Fibroblast of upper back skin (primary cell): ENCODE results near the gene MYO10.

Experiments used
- DNase-seq: peaks from one replicate; pipeline ENCODE4 v3.0.0-alpha.2; 2013

The MYO10 gene

DNA sequence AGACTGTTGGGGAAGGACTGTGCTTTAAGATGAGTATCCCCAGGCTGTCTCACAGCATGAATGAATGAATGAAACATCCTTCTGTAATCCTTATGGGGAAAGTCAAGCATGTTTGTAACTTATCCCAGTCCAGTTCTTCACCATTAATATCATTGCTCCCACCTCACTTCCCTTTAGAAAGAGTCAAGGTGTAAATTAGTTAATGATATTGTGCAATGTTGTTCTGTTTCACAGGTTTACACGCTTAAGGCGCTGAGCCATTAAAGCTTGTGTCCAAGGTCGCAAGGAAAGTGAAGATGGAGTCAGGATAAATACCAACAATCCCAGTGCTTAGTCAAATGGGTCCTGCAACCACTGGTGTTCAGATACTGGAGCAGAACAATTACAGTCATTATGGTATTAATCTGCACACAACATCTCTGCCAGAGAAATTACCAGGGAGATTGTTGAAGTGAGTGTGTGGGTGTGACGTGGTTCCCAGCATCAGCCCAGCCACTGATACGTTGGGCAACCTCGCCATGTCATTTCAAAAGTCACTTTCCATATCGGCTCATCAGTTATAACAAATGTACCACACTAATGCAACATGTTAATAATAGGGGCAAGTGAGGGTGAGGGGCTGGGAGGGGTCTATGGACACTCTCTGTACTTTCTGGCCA is 1.5 kb upstream of the MYO10 start:
- no peak for DNase-seq

- no peak for DNase-seq
Measured at GRCh38 chr5:16936989-16937438, 926 bp upstream of the MYO10 start.

DNA sequence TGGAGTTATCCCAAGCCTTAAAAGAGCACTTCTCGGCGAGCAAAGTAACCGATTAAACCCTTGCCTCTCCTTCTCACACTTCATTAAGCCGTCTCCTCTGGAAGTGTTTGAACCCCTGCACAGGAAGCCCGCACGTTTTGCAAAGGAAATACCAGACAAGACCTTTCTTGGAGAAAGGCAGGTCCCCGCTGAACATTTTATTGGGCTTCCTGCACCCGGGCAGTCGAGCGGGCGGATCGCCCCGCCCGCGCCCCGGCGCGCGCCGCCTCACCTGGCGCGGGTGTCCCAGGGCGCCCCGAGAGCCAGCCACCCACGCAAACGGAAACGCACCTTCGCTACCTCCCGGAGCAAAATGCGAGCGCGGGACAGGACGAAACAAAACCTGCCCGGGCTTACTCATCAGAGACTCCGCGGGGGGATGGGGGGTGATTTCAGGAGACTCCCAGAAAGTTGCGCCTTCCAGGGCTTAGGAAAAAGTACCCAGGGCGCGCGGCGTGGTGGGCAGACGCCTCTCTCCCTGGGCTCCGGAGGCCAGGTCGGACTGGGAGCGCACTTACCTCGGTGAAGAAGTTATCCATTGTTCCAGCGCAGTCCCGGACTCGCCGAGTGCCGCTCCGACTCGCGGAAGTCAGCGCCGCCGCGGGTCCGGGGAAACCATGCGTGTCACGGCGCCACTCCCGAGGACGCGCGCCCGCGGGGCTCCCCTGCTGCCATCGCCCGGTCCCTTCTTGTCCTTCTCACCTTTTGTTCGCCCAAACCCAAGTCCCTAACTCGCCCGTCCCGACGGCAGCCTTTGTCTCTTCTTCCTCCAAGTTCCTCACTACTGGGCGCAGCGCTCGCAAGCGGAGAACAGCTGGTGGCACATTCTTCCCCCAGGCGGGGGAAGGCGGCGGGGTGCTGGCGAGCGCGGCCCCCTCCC is 598 bp downstream of the MYO10 start:
- peak; percentile 40 for DNase-seq

DNA sequence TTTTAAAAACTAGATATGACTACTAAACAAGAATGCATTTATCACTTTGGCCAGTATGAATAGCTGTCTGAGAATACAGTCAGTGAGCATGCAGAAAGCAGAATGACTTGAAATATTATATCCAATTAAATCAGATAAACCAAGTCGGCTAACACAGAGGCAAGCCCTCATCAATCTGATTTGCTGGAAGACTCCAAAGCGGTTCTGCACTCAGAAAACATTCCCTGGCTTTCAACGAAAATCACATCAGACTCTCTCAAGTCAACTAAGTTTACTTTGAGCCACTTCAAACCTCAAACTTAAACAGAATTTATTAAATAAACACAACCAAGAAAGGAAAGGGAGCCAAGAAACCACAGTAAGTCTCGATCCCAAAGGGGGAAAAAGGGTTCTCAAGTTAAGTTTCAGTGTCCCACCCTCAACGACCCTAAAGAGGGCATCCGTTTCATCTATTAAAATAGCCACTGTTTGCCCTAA is 1.4 kb downstream of the MYO10 start:
- peak; percentile 42 for DNase-seq

DNA sequence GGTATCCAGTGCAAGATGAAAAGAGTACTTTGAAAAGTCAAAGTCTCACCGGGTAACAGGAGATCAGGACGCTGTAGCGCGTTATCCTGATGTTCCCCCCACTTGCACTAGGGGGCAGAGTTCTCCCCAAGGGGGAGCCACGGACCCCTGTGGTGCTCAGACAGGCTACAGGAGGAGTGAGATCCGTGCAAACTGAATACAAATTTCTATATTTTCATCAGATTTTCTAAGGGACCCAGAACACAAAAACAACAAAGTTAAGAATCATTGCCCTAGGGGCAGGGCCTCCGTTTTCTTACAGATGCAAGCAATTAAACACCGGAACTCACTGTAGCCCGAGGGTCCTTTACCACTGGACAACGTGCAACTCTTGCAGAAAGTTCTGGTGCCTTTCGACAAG is 2.0 kb downstream of the MYO10 start:
- peak; percentile 74 for DNase-seq

DNA sequence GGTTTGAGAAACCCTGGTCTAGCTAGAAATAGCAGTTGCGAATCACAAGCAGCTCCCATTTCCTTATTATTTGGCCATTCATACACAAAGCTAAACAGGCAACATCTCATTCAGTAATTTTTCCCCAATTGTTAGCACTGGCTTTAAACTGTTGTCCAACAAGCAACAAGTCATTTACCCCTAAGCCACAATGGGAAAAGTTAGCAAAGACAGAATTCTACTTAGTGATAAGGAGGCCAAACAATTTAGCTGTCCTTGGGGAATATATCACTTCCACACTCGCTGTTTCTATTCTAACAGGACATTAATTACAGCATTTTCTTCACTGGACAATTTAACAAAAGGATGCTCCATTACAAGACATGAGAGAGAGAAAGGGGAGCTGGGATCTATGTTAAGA is 2.8 kb downstream of the MYO10 start:
- no peak for DNase-seq

- DNase-seq: no peak
Measured at GRCh38 chr5:16932401-16932800, 3.7 kb downstream of the MYO10 start.

DNA sequence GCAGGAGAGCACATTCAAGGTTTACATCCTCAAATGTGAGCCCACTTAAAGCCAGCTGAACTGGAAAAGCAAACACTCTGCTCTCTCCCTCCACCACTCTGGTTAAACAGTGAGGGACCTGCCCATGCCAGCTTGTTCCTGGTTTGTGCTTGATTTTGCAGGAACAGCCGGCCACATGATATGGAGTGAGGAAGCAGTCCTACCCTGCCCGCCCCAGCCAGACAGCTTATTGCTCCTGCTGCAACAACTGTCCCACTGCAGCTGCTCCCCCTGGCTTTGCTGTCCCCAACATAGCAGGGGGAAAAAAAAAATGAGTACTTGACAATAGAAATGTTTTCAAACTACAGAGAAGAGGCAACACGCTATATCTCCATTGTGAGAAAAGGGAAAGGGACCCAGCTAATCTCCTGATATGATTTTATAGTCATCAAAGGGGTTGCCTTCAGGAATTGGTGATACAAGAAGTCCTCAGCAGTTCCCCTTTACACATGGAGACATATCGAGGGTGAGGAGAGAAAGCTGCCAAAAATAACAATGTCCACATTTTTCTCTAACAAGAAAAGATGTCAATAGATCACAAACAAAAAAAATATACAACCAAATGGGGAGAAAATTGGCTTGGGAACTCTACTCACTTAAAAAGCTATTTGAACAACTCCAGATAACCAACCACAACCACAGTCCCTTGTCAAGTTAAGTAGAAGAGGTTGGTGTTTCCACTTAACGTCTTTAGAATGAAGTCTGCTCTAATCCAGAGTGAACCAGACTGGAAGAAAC is 4.6 kb downstream of the MYO10 start:
- no peak for DNase-seq

- no peak for DNase-seq
Measured at GRCh38 chr5:16930496-16930895, 5.6 kb downstream of the MYO10 start.

DNA sequence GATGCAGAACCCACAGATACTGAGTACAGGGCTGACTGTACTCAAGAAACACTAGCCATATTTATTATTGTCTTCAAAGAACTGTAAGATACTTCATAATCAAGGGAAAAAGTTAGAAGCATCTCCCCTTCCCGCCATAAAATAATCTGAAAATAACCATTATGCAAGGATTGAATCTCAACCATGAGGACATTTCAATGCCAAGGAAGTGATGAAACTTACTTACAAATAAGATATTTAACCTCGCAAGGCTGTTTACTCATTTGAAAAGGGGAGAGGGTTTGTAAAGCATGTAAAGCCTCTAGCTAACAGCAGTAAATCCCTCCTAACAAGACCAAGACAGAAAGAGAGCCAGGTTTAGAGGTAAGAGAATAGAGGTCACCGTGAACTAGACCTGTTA is 6.3 kb downstream of the MYO10 start:
- DNase-seq: no peak

DNA sequence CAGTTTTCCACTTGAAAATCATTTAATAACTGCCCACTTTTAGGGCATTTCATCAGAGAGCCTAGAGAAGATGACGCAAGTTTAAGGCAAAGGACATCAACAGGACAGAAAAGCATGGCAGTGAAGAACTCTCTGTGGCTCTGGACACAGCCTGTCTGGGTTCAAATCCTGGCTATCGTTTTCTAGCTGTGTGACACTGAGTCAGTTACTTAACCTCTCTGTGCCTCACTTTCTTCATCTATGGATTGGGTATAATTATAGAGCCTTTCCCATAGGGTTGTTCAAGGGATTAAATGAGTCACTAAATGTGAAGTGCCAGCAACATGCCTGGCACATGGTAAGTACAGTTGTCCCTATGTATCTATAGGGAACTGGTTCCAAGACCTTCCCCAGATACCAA is 6.7 kb downstream of the MYO10 start:
- DNase-seq: no peak

DNA sequence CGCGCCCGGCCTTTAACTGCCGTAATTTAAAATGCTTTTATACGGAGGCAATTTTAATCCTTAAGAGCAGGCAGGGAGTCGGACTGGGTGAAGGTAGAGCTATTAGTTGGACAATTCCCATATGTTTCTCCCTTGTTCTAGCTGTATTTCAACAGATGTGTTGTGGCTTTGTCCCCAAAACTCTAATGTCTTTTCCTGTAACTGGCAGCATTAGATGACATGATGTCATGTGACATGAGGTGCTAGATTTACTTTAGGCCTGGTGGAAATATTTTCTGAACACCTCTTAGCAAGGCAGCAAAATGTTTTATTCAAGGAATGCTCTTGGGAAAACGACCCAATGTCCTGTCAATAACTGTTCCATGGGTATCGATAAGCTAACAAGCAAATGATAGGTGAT is 8.5 kb downstream of the MYO10 start:
- DNase-seq: no peak

GRCh38 chr5:16926417-16926816 is 9.7 kb downstream of the MYO10 start:
- no peak for DNase-seq

DNA sequence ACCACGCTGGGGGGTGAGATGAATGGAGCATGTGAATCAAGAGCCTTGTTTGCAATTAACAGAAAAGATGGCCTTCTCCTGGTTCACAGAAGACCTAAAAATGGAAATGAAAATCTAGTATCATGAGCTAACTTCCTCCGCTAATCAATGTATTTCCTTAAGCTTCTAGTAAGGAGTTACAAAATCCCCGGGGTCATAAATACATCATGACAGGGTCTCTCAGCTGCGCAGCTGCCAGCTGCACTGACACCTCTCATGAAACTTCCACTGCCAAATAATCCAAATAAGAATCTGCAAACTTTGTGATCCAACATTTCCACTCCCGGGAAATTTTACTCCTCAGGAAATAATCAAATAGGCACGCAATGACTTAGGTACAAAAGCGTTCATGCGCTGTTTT is 11.9 kb downstream of the MYO10 start:
- DNase-seq: no peak

- no peak for DNase-seq
Measured at GRCh38 chr5:16922430-16922829, 13.7 kb downstream of the MYO10 start.

GRCh38 chr5:16921211-16921610 is 14.9 kb downstream of the MYO10 start:
- DNase-seq: no peak

GRCh38 chr5:16920109-16920816 is 15.8 kb downstream of the MYO10 start:
- DNase-seq: no peak

DNA sequence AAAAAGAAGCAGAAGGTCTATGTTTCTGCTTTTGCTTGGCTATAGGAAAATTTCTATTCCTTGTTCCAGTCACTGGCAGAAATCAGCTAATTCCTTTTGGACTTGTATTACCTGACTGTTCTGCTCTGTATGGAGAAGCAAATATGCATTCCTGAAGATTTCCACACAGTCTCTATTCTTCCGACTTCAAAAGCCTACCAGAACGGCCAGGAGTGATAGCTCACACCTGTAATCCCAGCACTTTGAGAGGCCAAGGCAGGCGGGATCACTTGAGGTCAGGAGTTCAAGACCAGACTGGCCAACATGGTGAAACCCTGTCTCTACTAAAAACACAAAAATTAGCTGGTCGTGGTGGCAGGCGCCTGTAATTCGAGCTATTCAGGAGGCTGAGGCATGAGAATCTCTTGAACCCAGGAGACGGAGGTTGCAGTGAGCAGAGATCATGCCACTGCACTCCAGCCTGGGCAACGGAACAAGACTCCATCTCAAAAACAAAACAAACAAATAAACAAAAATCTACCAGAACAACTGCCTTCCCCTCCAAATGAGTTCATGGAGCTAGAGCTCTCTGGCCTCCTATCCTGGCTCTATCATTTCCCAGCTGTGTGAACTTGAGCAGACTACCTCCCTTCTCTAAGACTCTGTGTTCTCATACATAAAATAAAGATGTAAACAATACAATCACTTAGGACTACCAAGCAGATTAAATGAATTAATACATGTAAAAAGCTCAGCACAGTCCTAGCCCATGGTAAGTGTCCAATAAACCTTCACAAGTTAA is 17.0 kb downstream of the MYO10 start:
- no peak for DNase-seq

DNA sequence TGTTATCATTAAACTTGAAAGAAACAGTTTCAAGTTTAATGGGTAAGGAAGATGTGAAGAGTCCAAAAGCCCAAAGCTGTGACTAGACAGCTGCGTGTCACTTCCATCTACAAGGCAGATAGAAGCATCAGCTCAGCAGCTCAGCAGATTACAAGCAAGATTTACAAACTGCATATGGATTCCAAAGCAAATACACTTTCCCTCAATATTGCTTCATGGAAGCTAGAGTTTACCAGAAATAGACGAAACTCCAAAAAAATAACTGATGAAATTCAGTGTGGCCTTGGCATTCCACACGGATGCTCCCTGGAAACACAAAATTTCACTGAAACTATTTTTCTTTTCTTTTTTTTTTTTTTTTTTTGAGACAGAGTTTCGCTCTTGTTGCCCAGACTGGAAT is 17.9 kb downstream of the MYO10 start:
- DNase-seq: no peak

DNA sequence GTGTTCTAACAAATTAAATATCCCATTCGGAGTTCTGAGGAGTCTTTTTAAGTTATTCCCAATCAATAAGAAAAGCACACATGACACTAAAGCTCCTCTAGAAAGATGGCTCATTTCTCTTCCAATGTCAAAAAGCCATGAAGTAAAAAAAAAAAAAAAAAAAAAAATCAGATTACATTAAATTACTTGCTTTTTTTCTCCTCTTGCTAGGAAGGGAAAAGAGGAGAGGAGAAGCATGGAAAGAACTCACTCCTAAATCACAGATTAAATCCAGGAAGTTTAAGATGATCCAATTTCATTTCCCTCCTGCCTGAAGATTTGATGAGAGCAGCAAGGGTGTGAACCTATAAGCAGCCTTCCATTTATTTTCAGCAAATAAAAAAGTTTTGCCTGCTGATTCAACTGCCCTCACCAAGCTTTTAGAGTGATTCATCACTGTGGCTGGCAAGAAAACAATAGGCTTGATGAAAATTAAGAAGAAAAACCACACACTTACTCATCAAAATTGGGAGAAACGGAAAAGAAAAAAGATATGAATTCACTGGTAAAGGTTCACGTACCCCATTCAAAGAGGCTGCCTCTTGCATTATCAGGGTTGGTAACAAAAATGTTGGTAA is 19.7 kb downstream of the MYO10 start:
- DNase-seq: peak; percentile 97

GRCh38 chr5:16914584-16914983 is 21.5 kb downstream of the MYO10 start:
- no peak for DNase-seq

DNA sequence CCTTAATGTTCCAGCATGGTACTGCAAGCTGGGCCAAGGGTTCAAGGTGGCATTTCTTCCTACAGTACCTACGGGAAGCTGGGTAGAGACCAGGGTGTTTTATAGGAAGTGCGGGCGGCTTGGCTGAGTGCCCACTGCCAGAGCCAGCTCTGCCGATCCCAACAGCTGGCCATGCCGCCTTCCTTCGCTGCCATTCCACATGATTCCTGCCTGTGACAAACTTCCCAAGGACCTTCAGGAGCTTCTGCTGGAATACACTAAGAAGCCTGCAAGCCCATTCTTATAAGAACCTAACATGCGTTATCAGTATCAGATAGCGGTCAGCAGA is 22.0 kb downstream of the MYO10 start:
- DNase-seq: no peak
